ENCODE results near the gene IL6R.
A peak's percentile ranks its signal among the peaks of the same experiment; 100 is the strongest.

Gene IL6R

DNA sequence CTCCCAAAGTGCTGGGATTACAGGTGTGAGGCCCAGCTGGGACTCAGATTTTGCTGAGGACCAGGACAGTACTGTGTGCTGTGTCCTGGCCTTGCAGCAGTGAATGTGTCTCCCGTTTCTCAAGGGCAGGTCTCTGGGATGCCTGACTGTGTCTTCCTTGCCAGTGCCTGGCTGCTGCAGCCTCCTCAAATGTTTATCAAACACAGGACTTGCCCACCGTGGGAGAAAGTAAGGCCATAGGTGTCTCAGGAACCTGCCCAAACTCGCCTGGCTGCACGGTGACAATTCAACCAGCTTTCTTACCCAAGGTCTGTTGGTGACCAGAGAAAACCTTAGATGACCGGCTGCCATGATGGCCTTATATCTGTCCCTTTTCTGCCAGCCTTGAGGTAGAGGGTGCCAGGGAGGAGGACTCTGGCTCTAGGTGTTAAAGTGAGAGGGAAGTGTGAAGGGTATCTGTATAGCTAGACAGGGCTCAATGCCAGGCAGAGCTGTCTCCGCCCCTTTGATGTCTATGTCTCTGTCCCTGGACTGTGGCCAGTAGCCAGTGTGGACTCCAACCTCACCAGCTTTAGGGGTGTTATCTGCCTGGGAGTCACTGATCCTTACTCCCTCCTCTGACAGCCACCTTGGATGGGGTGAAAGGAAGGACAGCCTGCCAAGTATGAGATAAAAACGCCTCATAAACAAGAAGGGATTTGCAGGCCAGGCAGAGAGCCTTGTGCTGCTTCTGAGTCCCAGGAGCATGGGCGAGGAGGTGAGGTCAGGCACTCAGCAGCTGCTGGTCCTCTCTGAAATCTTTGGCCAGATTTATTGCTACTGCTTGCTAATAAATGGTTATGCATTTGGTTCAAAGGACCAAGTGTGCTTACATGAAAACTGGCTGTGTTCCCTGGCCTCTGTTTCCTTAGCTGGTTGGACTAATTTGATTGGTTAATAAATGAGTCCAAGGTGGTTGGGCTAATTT is 22.3 kb downstream of the IL6R start:
- no peak for DNase-seq

DNA sequence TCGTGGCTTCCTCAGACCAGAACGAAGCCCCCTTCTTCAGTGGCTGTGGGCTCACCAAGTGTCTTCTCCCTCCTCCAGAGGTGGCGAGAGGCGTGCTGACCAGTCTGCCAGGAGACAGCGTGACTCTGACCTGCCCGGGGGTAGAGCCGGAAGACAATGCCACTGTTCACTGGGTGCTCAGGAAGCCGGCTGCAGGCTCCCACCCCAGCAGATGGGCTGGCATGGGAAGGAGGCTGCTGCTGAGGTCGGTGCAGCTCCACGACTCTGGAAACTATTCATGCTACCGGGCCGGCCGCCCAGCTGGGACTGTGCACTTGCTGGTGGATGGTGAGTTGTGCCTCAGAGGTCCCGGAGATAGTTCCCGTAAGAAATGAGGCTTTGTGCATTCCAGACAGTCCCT is 24.0 kb downstream of the IL6R start:
- DNase-seq = no peak

DNA sequence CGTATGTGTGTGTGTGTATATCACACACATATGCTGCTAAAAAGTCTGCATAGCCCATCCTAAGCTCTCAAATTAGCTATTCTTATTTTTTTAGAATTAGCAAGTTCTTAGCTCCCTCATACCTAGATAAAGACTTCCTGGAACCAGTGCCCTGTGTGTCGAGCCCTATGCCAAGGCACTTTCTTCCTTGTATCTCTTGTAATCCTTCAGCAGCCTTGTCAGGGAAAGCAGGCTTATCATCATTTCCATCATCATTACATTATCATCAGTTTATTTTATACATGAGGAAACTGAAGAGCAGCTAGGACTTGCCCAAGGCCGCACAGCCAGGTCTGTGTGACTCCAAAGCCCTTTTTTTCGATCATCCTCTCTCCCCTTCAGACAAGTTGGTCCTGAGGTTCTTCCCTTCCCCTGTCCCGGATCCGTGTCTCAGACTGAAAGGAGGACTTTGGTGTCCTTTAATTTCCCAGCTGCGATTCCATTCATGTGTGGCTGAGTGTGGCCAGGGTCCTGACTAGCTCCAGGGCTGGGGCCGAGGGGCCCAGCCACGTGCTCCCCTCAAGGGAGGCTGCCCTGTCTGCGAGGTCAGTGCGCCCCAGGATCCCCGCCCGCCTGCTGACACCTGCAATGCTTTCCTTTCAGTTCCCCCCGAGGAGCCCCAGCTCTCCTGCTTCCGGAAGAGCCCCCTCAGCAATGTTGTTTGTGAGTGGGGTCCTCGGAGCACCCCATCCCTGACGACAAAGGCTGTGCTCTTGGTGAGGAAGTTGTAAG is 24.9 kb downstream of the IL6R start:
- DNase-seq = no peak

DNA sequence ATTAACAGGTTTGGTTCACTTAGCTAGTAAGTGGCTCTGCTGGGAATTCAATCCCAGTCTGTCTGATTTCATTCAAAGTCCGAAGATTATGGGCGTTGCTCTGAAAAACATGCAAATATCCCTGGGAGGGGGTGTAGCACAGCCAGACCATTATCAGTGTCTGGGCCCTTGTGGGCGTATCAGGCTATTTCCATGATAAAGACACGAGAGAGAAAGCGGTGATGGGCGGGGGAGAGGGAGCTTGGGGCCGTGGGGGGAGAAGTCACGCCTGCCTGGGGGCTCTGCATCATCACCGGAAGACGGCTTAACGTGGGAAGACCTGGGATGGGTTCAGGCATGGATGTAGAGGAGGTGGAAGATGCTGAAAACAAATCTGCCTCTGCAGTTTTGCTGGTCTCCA is 25.8 kb downstream of the IL6R start:
- peak; percentile 53 for DNase-seq

DNA sequence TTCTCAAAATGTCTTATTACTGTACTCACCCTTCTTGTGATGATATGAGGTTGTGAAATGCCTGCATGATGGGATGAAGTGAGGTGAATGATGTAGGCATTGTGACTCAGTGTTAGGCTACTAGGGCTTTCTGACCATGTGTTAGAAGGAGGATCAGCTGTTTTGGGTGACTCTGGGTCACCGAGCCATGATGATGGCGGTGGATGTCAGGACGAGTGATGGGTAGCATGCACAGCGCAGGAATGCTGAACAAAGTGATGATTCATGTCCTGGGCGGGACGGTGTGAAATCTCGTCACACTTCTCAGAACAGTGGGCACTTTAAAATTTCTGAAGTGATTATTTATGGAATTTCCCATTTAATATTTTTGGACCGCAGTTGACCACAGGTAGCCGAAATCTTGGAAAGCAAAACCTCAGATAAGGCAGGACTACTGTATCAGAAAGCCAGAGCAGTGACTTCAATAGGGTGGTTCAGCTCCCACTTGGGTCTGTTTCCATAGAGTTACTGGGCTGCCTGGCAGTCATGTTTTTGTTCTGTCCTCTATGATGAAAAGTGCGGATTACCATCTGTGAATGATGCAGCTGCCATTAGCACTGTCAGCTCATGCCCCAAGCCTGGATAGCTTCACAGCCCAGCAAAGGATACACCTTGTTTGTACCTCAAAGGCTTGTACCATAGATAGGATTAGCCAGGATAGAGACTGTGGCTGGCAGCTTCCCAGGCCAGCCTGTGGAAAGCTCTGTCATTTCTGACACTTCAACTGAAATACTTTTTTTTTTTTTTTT is 26.6 kb downstream of the IL6R start:
- DNase-seq = no peak

DNA sequence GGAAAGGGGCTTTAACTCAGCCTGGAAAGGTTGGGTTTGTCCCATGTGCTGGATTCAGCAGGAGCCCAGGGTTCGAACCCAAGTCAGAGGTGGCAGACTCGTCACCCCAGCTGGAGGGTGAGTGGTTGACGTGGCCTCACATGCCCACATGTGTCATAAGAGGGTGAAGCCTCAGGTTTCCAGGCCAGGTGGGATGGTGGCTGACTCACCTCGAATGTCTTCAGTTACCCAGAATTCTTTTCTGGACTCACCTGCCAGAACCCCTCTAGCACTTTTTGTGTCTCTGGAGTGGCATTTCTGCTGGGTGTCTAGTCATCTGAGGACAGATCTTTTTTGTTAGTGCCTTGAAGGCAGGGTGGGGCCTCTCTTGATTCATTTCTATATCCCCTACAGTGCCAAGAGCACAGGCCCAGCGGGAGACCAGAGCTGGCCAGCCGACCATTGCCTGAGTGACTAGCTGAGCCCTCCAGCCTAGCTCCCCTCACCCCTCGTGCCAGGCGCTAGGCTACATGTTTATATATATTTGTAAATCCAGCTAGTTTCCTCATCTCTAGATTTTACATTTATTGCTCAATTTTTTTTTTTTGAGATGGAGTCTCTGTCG is 28.1 kb downstream of the IL6R start:
- no peak for DNase-seq

DNA sequence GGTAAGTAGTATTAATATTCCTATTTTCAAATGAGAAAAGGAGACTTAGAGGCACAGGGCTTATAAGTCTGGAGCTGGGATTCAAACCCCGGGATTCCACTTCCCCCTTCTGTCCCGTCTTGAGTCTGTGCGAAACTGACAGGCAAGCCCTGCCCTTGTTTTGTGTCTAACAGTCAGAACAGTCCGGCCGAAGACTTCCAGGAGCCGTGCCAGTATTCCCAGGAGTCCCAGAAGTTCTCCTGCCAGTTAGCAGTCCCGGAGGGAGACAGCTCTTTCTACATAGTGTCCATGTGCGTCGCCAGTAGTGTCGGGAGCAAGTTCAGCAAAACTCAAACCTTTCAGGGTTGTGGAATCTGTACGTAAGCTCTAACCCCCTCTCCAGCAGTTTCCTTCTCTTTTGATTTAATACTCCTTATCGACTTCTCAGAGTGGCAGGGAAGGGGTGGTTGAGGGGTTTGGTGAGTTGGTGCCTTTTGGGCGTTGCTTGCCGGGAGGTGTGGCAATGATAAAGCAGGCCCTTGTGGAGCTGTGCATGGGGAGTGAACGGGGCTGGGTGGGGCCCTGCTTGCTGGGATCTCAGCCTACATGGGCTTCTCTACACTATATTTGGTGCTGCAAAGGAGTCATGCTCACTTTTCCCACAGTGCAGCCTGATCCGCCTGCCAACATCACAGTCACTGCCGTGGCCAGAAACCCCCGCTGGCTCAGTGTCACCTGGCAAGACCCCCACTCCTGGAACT is 29.4 kb downstream of the IL6R start:
- DNase-seq = no peak

DNA sequence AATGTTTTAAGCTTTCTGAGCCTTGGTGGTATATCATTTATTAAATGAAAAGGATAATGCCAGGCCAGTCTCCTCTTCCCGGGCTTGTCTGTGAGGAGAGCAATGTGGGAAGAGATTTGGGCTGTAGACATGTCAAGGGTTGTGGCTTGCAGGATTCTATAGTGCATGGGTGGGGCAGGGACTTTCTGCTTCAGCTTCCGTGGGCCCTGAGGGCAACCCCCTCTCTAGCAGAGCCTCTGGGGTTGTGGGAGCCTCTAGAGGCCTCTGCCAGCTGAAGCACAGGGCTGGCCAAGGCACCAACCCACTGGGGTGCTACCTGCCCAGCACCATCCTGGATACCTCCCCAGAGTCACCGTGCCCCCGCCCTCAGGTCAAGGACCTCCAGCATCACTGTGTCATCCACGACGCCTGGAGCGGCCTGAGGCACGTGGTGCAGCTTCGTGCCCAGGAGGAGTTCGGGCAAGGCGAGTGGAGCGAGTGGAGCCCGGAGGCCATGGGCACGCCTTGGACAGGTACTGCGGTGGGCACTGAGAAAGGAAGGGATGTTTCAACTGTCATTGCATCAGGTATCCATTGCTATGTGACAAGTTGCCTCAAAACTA is 30.6 kb downstream of the IL6R start:
- DNase-seq = no peak

DNA sequence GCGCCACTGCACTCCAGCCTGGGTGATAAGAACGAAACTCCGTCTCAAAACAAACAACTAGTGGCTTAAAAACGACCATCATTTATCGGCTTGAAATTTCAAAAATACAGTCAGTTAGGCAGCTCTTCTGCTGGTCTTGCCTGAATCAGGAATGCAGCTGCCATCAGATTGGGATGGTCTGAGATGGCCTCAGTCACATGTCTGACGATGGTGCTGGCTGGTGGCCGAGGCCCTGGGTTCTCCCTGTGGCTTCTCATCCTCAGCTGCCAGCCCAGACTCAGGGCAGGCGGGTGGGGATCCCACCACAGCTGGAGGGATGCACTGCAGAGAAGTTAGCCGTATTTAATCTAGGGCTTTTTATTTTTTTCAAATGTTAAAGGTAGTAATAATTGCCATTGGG is 31.3 kb downstream of the IL6R start:
- DNase-seq = no peak

DNA sequence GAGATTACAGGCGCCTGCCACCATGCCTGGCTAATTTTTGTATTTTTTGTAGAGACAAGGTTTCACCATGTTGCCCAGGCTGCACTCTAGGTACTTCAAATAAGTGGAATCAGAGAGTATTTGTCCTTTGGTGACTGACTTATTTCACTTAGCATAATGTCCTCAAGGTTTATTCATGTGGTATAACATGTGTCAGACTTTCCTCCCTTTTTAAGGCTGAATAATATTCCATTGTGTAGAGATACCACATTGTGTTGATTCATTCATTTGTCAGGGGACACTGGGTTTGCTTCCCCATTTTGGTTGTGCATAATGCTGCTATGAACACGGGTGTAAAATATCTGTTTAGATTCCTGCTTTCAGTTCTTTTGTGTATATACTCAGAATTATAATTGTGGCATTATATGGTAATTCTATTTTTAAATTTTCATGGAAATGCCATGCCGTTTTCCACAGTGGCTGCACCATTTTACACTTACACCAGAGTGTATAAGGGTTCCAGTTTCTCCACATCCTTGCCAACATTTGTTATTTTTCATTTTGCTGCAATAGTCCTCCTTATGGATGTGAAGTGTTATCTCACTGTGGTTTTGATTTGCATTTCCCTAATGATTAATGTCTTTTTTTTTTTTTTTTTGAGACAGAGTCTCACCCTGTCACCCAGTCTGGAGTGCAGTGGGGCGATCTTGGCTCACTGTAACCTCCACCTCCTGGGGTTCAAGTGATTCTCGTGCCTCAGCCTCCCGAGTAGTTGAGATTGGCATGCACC is 35.1 kb downstream of the IL6R start:
- no peak for DNase-seq

DNA sequence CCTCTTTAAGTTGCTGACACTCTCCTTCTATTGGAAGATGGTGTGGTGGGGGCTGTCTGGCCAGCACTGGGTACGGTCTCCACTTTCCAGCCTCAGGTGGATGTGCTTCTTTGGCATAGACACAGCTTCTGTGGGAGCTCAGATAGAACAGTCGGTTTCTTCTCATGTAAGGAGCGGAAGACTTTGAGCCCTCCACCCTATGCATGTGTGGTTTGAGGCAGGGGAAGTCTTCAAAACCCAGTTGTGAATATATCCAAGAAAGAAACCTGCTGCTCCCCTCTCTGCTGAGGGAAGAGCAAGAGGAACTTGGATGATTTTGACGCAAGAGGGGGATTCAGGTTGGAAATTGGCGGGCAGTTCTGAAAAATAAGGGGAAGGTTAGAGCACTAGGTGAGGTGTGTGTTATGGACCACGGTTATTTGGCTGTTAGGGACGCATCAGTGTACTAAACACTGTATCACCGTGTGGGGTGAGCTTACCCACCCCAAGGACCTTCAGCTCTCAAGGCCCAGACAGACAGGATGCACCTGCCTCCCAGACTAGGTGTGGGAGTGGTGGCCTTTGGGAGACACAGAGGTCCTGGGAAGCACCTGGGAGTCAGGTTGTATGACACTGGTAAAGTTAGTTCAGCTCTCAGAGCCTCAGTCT is 36.2 kb downstream of the IL6R start:
- no peak for DNase-seq

DNA sequence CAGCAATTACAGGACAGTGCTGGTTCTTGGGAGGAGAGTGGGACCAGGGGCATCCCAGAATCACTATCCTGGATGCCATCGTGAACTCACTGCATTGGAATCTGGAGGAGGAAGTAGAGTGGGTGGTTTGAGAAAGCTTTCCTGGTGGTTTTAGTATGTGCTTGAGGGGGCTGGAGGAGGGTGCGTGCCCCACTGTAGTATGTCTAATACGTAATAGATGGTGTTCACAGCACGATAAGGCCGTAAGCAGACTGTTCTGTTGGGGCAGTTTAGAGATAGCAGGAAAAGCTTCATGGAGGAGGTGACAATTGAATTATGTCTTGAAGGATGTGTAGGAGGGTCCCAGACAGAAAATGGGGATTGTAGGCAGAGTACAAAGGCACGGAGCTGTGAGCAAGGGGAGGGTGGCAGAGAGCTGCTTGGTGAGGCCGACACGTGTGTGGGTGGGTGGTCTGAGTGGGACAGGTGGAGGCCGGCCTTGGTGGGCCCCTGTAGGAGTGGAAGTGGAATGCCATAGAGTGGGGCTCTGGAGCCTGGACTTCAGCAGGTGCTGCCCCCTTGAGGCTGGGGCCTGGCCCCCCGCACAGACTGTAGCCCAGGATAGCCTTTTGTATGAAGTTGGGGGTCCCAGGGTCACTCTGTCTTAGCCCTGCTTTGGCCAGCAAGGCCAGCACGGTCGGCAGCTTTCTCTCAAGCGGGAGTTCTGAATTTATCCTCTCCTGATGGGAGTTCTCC is 37.0 kb downstream of the IL6R start:
- DNase-seq = no peak

DNA sequence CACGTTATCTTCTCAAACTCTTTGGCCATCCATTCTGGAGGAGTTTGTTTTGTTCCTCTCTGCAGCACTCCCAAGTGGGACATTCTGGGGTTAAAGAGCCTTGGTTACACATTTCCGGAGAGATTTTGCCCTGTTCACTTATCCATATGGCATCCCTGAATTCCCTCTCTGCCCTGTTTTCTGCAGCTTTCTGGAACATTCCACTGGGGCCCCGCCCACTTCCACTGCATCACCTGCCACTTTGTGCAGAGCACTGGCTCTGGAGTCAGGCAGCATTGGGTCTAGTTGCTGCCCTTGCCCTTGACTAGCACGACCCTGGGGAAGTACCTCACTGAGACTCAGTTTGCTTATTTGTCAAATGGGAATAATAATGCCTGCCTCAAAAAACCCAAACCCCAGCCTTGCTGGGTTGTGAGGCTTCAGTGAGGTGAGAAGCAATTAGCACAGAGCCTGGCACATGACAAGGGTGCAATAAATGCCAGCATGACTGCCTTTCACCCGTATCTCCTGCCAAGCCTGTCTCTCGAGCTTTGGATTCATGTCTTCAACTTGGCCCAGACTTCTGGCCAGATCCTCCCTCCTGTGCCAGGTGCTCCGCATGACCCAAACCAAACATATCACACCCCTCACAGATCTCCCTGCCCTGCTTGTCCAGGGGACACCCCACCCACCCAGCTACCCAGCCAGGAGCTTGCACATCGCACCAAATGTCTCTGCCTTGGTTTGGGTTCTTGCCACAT is 38.3 kb downstream of the IL6R start:
- DNase-seq = no peak

DNA sequence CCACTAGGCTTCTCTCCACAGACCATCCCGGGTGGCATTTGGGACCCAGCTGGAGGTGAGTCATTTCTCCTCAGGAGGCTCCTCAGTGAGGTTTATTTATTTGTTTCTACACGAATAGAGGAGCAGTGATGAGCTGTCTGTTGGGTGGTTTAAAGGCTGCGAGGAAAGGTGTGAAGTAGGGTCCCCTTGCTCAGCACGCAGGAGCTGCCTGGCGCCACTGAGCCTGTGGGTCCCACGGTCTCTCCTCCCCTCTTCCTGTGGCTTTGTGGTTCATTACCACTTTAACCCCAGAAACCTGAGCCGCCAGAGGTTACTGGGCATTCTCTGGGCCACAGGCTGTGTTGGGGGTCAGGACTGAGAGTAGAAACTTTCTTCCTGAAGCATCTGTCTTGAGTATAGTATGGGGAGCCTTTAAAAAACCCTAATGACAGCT is 39.9 kb downstream of the IL6R start:
- no peak for DNase-seq

DNA sequence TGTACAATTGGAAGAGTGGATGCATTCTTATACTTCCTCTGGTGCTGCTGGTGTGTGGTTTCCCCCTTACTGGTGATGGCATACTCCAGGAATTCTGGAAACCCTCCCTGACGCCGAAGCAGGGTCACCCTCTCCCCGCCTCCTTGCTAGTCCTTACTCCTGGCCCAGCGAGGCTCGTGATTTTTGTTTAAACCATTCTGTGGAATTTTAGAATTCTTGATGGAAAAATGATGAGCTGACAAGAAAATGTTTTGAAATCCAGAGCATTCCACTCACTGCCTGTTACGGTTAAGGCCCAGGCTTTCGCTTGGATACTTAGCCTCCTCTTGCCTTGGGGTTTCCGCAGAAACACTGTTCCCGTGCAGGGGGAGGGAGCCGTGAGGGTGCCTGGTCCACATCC is 41.1 kb downstream of the IL6R start:
- no peak for DNase-seq

DNA sequence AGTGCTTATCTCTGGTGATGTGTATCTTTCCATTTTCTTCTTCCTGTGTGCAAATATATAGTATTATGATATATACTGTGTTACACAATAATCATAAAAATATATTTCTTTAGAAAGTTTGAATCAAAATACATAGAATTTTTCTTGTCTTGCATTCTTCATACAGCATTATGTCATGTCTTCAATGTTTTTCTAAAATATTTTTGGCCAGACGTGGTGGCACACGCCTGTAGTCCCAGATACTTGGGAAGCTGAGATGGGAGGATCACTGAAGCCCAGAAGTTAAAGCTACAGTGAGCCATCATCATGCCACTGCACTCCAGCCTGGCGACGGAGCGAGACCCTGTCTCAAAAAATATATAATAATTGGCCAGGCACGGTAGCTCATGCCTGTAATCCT is 41.6 kb downstream of the IL6R start:
- DNase-seq = no peak

DNA sequence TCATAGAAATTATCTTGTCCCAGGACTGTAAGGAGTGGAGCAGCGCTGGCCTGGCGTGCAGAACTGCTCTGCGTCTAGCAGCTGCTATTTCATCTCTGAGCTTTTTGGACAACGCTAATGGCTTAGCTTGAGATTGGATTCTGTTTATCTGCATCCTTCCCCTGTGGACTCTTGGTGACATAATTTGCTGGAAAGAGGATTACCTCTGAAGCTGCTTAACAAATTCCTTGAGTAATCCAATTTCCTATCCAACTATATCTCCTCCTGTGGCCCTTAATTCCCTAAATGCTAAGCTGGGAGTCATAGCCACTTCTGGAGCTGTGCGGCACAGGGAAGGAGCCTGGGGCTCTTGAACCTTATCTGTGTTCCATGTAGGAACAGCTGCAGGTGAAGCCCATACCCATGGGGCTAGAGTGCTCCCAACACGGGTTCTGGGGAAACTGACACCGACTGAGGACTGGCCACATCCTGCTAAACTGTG is 43.2 kb downstream of the IL6R start:
- no peak for DNase-seq

DNA sequence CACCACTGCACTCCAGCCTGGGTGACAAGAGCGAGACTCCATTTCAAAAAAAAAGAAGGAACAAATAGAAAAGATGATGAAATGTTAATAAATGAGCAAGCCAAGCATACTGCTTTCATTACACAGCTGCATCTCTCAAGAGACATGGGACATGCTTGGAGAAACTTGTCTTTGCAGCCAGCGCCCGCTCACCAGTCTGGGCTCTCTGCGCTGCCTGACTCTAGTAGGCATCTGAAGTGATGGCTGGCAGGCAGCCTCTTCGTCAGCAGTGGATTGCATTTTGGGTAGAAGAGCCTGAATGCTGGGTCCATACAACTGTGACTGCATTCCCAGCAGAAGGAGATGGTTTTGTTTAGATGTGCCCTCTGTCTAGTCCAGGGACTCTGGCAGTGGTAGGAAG is 48.0 kb downstream of the IL6R start:
- no peak for DNase-seq

Measured in NCI-H1048 (cell line).